Measurements from ENCODE around the gene FGL2.

DNA sequence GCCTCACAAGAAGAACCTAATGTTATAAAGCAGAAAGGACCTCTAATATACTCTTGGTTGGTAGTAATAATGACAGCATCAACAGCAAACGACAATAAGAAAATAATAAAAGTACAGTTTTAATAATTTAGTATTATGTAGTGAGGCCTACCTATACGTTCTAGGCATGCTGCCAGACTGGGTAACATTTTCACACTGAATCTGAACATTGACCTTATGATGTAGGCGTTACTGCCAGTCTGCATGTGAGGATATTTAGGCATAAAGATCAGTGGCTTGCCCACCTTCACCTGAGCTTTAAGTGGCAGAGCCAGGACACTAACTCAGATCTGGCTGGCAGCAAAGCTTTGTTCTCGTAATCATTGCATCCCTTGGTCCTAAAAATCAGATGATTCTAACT, 2.5 kb downstream of the FGL2 start:
- TF ChIP-seq, protein P1, sequence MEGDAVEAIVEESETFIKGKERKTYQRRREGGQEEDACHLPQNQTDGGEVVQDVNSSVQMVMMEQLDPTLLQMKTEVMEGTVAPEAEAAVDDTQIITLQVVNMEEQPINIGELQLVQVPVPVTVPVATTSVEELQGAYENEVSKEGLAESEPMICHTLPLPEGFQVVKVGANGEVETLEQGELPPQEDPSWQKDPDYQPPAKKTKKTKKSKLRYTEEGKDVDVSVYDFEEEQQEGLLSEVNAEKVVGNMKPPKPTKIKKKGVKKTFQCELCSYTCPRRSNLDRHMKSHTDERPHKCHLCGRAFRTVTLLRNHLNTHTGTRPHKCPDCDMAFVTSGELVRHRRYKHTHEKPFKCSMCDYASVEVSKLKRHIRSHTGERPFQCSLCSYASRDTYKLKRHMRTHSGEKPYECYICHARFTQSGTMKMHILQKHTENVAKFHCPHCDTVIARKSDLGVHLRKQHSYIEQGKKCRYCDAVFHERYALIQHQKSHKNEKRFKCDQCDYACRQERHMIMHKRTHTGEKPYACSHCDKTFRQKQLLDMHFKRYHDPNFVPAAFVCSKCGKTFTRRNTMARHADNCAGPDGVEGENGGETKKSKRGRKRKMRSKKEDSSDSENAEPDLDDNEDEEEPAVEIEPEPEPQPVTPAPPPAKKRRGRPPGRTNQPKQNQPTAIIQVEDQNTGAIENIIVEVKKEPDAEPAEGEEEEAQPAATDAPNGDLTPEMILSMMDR (conservative IDR thresholded peaks at IDR 0.05; ENCODE audit: low read depth in 2 of 2) = no peak
- no peak for TF ChIP-seq EZH2 (IDR thresholded peaks at IDR 0.05; ENCODE audit: low read depth, unreplicated experiment)
- TF ChIP-seq EZH2phosphoT487 (IDR thresholded peaks at IDR 0.05; ENCODE audit: unreplicated experiment) = no peak
- TF ChIP-seq, protein P2, sequence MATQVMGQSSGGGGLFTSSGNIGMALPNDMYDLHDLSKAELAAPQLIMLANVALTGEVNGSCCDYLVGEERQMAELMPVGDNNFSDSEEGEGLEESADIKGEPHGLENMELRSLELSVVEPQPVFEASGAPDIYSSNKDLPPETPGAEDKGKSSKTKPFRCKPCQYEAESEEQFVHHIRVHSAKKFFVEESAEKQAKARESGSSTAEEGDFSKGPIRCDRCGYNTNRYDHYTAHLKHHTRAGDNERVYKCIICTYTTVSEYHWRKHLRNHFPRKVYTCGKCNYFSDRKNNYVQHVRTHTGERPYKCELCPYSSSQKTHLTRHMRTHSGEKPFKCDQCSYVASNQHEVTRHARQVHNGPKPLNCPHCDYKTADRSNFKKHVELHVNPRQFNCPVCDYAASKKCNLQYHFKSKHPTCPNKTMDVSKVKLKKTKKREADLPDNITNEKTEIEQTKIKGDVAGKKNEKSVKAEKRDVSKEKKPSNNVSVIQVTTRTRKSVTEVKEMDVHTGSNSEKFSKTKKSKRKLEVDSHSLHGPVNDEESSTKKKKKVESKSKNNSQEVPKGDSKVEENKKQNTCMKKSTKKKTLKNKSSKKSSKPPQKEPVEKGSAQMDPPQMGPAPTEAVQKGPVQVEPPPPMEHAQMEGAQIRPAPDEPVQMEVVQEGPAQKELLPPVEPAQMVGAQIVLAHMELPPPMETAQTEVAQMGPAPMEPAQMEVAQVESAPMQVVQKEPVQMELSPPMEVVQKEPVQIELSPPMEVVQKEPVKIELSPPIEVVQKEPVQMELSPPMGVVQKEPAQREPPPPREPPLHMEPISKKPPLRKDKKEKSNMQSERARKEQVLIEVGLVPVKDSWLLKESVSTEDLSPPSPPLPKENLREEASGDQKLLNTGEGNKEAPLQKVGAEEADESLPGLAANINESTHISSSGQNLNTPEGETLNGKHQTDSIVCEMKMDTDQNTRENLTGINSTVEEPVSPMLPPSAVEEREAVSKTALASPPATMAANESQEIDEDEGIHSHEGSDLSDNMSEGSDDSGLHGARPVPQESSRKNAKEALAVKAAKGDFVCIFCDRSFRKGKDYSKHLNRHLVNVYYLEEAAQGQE (IDR thresholded peaks at IDR 0.05; ENCODE audit: unreplicated experiment) = no peak
- no peak for TF ChIP-seq POLR2AphosphoS5 (IDR thresholded peaks at IDR 0.05; ENCODE audit: low read depth)
- no peak for TF ChIP-seq JUNB (IDR thresholded peaks at IDR 0.05; ENCODE audit: unreplicated experiment)
- TF ChIP-seq CREB1 (CRISPR knock-in tag; IDR thresholded peaks at IDR 0.05; ENCODE audit: low read depth) = no peak
- TF ChIP-seq ZNF114 (CRISPR knock-in tag; IDR thresholded peaks at IDR 0.05) = no peak
- no peak for TF ChIP-seq STAT1 (IDR thresholded peaks at IDR 0.05; ENCODE audit: unreplicated experiment)

Data from GM23338 (cell line).